GM21515 (cell line): Measurements from ENCODE around the gene ZFAND3.

Source experiments
- ATAC-seq: cut with Tn5 transposase; IDR thresholded peaks from one replicate; pipeline ENCODE4 v1.9.1; 2021; ENCODE audit not compliant: unreplicated experiment

ZFAND3 gene

DNA sequence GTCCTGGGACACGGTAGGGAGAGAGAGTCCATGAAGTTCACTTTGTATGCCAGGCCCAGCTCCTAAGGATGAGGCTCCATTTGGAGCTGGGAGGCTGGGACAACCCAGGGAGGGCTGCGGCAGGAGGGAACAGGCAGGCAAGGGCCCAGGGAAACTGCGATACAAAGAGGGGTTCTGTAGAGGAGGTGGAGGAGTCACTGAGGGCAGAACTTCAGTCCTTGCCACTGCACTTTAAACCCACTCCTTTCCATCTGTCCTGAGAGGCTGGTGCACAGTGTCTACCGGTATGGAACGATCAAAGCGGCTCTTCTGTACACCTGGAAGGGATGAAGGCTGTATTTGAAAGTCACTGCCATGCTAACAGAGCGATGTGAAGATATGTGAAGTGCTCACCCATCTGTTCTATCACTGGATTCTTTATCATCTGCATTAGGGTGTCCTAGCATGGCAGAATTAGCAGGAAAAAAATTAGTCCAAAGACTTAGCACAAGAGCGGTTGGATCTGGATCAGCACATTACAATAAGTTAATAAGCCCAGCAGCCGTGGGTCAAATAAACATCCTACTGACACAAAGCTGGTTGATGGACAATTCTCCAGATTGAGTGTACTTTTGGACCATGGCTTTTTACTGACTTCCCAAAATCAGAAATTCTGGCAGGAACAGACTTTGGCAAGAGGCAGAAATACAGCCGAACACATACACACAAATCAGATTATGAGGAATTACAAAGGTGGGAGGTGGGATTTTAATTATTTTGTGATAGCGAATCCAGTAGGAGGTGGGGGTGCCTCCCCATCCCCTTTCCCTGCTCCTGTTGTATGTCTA lies 20.9 kb upstream of the ZFAND3 start:
- no peak for ATAC-seq

DNA sequence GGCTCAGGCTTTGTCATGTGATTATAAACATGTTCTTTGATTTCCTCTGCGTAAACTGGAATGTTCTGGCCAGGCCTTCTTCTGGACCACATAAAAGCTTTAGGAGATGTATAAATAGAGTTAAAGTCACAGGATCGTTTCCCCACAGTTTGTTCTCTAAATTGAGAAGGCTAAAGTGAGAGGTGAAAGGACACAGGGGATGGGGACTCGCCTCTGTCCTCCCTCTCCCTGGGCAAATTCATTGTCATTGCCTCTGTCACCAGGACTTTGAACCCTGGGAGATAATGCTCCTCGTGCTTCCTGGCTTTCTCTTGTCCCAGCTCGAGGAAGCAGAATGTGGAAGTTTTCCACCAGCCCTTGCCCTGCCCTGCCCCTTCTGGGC lies 20.3 kb upstream of the ZFAND3 start:
- no peak for ATAC-seq

DNA sequence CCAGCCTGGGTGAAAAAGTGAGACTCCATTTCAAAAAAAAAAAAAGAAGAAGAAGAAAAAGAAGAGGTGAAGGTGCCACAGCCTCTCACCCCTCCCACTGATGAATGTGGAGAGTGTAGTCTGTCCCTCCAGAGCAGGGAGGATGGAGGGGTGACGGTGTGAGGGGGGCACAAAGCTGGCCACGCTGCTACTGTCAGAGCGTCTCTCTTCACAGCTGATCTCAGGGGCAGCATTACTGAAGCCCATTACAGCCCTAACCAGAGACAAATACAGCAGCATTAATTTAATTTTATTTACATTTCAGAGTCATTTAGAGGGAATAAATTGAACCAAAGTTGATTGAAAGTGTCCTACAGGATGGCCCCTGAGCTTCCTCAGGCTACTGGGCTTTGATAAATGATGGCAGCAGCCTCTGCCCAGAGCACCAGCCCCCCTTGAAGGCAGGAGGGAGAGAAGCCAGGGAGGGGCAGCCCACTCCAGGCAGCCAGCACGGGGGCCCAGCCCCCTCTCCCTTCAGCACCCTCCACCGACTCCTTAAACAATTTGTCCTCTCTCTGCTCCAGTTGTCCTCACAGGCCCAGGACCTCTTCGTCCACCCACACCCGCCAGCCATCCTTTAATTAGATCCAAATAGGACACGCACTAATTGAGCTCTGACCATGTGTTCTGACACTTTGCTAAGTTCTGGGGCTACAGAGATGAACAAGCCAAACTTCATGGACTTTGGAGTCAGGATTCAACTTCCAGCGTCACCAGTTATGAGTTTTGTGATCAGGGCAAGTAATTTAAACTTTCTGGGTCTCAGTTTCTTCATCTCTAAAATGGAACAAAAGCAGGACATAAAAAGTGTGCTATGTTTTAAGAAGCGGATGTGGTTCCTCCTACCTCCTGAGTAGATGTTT lies 18.6 kb upstream of the ZFAND3 start:
- ATAC-seq: no peak

- no peak for ATAC-seq
Observed at GRCh38 chr6:37801605-37801940, 18.0 kb upstream of the ZFAND3 start.

DNA sequence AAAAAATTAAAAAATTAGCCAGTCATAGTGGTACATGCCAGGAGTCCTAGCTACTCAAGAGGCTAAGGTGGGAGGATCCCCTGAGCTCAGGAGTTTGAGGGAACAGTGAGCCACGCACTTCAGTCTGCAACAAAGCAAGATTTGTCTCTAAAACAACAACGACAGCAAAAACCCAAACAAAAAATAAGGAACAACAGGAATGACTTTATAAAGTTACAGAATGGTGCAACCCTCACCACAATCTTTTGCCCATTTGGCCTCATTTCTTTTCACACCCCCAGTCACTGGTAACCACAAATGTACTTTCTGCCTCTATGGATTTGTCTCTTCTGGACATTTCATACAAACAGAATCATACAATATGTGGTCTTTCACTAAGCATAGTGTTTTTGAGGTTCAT lies 16.7 kb upstream of the ZFAND3 start:
- ATAC-seq: no peak

GRCh38 chr6:37804586-37804985 lies 14.9 kb upstream of the ZFAND3 start:
- ATAC-seq: no peak

- ATAC-seq: no peak
Observed at GRCh38 chr6:37806213-37806612, 13.3 kb upstream of the ZFAND3 start.

GRCh38 chr6:37807656-37808055 lies 11.9 kb upstream of the ZFAND3 start:
- no peak for ATAC-seq

- no peak for ATAC-seq
Observed at GRCh38 chr6:37809197-37809543, 10.4 kb upstream of the ZFAND3 start.

- no peak for ATAC-seq
Observed at GRCh38 chr6:37812841-37813240, 6.7 kb upstream of the ZFAND3 start.

- ATAC-seq: no peak
Observed at GRCh38 chr6:37814374-37814773, 5.2 kb upstream of the ZFAND3 start.

- ATAC-seq: no peak
Observed at GRCh38 chr6:37816599-37817375, 2.7 kb upstream of the ZFAND3 start.

GRCh38 chr6:37818536-37819176 lies 871 bp upstream of the ZFAND3 start:
- peak; percentile 73 for ATAC-seq

DNA sequence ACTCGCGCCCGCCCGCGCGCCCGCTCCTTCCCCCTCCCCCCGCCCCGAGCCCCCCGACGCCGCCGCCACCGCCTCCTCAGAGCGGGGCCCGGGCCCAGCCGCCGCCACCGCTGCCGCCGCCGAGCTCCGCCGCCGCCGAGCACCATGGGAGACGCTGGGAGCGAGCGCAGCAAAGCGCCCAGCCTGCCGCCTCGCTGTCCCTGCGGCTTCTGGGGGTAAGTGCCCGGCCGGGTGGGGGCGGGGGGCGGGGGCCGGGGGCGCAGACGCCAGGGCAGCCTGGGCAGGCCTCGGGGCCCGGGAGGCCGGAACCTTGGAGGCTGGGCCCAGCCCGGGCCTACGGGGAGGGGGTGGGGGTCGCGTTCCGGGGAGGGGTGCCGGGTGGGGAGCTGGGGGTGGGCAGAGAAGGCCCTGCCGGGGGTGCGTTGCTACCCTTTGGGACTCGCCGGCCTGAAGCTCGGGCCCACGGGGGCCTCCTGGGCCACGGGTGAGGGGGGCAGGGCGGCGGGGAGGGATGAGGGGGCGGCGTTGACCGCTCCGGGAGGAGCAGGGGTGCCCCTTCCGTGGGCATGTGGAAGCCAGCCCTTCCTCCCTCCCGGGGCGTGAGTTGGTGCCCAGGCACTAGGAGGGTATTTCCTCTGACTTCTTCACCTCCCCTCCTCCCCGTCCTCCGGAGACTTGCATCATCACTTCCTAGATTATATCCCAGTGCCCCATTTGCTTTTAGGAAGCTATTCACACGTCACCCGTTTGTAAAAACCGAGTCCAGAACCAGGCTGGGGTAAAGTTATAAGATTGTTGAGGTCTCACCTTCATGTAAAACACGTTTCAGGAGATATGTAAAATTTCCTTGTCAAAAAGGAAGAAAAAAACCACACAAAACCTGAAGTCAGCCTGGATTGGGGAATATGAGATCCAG lies 533 bp downstream of the ZFAND3 start:
- no peak for ATAC-seq

DNA sequence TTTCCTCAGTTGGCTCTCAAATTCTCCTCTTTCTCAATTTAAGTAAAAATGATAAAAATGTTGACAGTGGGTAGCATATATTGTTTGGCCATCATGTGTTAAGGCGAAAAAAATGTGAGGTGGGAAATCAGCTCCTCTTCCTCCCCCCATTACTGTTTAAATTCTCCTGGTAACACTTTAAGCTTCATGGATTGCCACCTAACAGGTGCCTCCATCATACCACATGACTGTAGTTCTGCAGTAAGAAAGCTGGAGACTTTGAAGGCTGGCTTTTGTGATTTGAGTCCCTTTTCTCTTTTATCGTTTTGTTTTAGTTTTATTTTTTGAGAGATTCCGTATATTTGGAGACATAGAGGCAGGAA lies 1.2 kb downstream of the ZFAND3 start:
- ATAC-seq: no peak

DNA sequence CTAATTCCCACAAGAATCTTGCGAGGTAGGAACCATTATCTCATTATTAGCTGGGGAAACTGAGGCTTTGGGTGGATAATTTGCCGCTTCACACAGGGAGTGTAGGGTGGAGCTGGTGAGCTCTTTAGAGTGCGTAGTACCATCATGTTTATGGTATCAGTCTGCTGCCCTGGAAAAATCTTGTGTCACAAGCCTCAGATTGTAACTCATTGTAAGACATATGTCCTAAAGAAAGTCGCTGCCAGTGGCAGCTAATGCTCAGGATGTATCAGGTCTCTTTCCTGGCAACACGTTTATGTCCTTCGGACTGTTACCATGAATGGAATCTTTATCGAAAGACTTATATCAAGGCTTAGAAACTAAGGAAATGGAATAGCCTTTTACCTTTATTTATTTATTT lies 1.9 kb downstream of the ZFAND3 start:
- no peak for ATAC-seq

GRCh38 chr6:37822851-37823682 lies 3.5 kb downstream of the ZFAND3 start:
- ATAC-seq: no peak

- ATAC-seq: no peak
Observed at GRCh38 chr6:37824170-37824569, 4.6 kb downstream of the ZFAND3 start.

DNA sequence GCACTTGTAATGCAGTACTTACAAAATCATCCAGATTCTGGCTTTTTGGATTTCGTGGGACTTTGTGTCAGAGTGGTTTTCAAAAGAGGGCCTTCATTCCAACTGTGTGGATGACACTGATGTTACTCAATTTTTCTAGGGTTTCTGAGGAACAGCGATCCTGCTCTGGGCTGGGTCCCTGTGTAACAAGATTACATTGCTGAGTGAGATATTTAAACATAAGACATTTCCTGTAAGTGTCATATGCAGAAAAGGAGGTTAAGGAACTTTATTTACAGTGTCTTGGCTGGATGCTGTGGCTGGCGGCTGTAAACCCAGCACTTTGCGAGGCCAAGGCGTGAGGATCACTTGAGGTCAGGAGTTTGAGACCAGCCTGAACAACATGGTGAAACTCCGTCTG lies 6.7 kb downstream of the ZFAND3 start:
- ATAC-seq: no peak
